ENCODE measurements around the gene LRATD1.
"Not testable (repeated sequence)": the region's sequence is repeated elsewhere in the genome, so short reads cannot be mapped to it uniquely, and the experiment has no call there.

Gene LRATD1

DNA sequence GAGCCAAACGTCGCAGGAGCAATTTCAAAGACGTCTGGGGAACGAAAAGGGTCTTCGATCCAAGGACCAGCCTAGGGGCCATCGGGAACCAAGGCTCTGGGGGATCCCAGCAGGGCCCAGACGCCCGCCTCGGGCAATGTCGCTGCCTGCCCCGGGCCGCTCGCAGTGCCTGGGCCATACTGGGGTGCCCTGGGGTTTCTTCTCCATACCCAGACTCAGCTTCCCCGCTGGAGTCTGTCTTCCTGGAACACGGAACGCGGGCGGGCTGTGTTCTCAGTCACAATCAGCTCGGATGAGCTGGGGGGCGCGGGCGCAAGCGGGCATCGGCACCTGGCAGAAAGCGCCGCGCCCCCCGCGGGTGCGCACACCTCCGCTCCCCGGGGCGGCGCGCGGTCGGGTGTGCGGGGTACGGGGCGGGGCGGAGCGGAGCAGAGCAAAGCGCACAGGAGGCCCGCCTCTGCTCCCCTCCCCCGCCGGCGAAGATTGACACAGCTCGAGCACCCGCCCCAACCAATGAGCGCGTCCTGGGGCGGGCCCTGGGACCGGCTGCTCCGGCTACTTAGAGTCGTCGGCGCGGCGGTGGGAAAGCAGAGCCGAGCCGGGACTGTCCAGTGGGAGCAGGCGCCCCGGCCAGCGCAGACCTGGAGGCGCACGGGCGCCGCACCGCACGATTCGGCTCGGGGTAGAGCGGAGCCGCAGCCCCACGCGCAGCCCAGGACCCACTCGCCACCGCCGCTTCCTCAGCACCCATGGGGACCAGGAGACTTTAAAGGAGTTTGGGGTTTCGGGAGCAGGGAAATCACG, at the start of gene LRATD1:
Gene LRATD1 (plus strand): TSS at position 585 of the 804 bp plus-strand sequence. CDS start 1,263 bp downstream, outside the sequence.
- no peak for DNase-seq

GRCh38 chr2:14583059-14583458, 49.5 kb upstream of the LRATD1 start:
- DNase-seq: no peak

DNA sequence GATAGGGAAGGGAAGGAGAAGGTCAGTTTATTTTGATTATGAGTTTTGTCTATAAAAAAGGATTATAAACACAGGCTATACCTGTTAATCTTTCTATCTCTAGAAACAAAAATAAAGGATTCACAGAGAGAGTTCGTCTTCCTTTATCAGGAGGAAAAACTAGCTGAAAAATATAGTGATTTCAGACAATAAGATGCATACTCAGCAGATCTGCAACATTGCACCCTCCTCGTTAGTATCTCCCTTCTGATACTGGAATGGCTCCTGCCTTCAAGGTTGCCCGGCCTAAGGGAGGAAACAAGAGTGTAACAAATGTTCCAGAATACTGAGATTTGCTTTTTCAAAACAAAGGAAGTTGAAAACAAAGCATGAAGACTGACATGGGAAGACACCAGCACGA, 48.7 kb upstream of the LRATD1 start:
- DNase-seq: no peak

GRCh38 chr2:14587119-14587518, 45.4 kb upstream of the LRATD1 start:
- DNase-seq: no peak

GRCh38 chr2:14601156-14601770, 31.3 kb upstream of the LRATD1 start:
- no peak for DNase-seq

GRCh38 chr2:14602309-14602708, 30.2 kb upstream of the LRATD1 start:
- no peak for DNase-seq

DNA sequence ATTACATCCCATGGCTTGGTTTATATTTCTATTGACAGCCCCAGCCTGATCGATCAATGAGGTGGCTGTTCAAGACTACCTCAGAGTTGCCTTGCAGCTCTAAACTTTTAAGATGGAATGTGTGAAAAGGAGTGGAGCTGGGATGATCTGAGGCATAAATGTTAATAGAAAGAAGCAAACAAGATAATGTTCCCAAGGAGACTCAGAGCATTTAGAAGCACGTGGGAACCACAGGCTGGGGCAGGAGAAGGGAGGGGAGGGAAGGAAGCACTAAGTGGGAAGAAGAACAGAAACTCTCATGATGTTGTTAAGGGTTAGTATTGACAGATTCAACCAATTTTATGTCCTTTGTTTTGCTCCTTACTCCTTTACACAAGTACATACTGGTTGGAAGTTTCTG, 28.8 kb upstream of the LRATD1 start:
- no peak for DNase-seq

- DNase-seq: no peak
Observed at GRCh38 chr2:14608245-14608644, 24.3 kb upstream of the LRATD1 start.

DNA sequence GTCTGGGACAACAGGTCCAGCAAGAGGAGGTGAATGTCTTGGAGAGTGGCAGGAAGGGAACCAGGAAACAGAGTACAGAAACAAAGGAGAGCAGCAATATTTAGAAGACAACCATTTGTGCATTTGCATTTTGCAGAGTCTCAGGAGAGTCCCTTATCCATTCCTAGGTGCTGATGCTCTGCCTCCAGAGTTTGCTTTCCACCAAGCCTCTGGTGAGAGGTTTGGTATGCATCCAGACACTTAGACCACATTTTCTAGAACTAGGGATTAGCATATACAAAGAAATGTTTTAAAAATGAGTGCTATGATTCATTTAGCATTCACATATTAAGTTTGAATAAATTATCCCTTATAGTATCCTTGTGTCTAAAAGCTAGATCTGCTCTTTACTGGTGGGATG, 18.5 kb upstream of the LRATD1 start:
- DNase-seq: no peak

DNA sequence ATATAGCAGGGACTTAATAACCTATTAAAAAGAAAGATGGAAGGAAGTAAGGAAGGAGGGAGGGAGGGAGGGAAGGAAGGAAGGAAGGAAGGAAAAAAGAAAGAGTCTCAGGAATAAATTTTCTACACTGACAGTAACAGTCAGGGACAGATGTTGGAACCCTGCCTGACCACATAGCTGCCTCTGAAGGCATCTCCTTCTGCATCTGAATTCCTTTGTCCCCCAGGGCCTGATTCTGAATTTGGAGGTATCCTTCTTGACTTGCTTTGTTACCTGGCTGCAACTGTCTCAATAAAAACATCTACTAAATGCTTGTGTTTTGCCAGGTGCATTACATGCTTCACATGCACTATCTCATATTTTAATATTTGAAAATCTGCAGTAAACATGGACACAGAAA, 17.4 kb upstream of the LRATD1 start:
- no peak for DNase-seq

- DNase-seq: no peak
Observed at GRCh38 chr2:14615760-14616159, 16.8 kb upstream of the LRATD1 start.

GRCh38 chr2:14616342-14616741, 16.2 kb upstream of the LRATD1 start:
- DNase-seq: no peak

GRCh38 chr2:14616950-14617349, 15.6 kb upstream of the LRATD1 start:
- no peak for DNase-seq

GRCh38 chr2:14619441-14619840, 13.1 kb upstream of the LRATD1 start:
- no peak for DNase-seq

DNA sequence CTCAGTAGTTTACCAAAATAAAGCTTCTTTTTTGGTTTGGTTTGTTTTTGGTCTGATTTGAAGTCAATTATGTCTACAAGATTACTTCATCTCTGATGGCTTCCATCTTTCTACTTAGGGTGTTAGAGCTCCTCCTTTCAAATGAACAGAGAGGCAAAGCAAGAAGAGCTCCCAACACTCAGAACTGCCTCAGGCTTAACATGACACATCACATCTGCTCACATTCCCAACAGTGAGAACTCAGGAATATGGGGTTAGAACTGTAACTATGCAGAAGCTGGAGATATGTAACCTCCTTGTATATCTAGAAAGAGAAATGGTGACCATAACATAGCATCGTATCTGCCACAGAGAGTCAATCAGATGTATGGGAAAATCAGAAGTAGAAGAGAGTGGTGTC, 11.4 kb upstream of the LRATD1 start:
- no peak for DNase-seq

GRCh38 chr2:14621906-14622549, 10.5 kb upstream of the LRATD1 start:
- DNase-seq: no peak

DNA sequence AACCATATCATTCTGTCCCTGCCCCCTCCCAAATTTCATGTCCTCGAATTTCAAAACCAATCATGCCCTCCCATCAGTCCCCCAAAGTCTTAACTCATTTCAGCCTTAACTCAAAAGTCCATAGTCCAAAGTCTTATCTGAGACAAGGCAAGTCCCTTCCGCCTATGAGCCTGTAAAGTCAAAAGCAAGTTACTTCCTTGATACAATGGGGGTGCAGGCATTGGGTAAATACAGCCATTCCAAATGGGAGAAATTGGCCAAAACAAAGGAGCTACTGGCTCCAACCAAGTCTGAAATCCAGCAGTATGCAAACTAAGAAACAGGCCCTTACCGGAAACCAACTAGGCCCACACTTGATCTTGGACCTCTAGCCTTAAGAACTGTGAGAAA, 10.0 kb upstream of the LRATD1 start:
- not testable (repeated sequence) for DNase-seq

DNA sequence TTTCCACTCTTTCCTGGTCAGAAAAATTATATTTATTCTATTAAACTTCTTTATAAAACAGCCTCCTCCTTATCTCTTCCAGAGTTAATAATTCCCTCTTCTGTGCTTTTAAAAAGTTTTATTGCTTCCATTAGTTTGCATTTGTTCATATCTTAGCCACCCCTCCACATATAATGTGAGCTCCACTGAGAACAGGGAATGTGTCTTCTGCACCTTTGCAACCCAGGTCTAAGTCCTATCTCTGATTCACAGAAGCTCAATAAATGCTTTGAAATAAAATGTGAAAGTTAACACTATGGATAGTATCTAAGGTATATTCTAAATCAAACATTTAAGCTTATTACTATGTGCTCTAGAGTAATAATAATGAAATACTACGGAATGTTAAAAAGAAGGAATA, 9.3 kb upstream of the LRATD1 start:
- DNase-seq: no peak

GRCh38 chr2:14626873-14627272, 5.6 kb upstream of the LRATD1 start:
- no peak for DNase-seq

- DNase-seq: no peak
Observed at GRCh38 chr2:14628901-14629300, 3.6 kb upstream of the LRATD1 start.

DNA sequence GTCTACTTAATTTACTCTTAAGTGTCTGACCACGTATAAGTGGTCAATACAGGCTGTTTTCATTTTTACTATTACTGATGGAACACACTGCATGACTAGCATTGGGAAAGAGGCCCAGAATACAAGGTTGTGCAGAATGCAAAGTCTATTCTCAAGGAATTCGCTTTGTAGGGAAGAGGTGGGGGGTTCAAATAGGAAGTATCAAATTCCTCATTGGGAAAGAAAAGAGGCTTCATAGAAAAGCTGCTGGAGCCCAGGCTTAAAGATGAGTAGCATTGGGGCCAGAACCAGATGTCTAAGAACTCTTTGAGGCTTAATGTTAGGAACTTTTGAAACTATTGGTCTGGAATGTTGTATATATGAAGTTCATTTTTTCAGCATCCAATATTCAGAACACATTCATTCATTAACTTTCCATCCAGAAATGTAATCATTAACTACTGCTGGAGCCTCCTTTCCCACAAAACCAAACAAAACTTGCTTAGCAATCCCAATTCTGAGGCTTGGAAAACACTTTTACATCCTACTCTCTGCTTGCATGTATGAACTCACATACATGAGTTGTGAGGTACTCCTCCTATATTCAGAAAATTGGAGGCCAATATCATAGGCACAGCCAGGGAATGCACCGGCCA, 994 bp upstream of the LRATD1 start:
- no peak for DNase-seq

DNA sequence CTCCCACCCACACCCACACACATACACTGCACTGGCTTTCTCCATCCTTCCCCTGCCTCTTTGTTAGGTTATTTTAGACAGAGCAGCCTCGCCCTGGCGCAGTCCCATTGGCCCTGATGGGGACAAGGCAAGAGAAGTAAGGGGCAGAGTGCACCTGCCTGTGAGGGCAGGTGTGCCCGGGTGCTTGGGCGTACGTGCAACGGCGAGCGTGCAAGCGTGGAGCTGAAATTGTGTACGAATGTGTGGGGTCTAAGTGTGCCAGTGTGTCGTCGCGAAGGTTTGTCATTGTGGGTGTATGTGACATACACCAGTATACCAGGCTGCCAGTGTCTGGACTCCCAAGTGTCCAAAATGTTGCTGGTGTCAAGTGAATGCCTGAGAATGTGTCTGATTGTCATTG, 544 bp downstream of the LRATD1 start:
- DNase-seq: no peak

GRCh38 chr2:14633461-14634181, 1.1 kb downstream of the LRATD1 start:
- no peak for DNase-seq

Data from NK-92 treated with Interleukin-12 subunit alpha and Interleukin-12 subunit beta, amount 100 ng/mL, for 24 hours (cell line).